IMR-90 (cell line): ENCODE measurements around the gene BOD1L1. TPM values are rescaled to one million over a fixed set of nuclear protein-coding genes. Genes with fewer than 3 reads are reported as not detected.
A peak's percentile ranks its signal among the peaks of the same experiment; 100 is the strongest.

Source experiments
- ATAC-seq: fragments of 200-7000 bp; cut with Tn5 transposase; 2 replicates; pipeline ENCODE4 v1.9.1; 2020; ENCODE audit warnings: low read depth, mild to moderate bottlenecking, moderate library complexity
- BruUV-seq: library from RNA; stranded (reverse); fragments of 400-500 nt; replicated peaks from 2 replicates; lab custom pipeline; 2021; lab: Mats Ljungman, UMichigan
- CTCF ChIA-PET: fragments of 300-600 bp; formaldehyde crosslinking; extraction: SDS; loops from one replicate; lab custom pipeline; 2021; ENCODE audit warnings: antibody characterized with exemption; lab: Yijun Ruan, JAX
- POLR2A ChIA-PET: fragments of 300-600 bp; sonication (Branson Sonifier 250); formaldehyde crosslinking; loops from one replicate; lab custom pipeline; 2022; ENCODE audit warnings: antibody characterized with exemption; ENCODE audit not compliant: unreplicated experiment; lab: Charles Lee
- DNase-seq: peaks from one replicate; pipeline ENCODE4 v3.0.0; 2013
- H2AFZ ChIP-seq: replicated peaks from 2 replicates; pipeline ENCODE3; 2013; ENCODE audit warnings: low read length, mild to moderate bottlenecking; ENCODE audit not compliant: poor library complexity
- H2AK5ac ChIP-seq: 2 replicates; pipeline ENCODE4 v1.6.1; 2013; ENCODE audit warnings: low read depth, low read length, inconsistent platforms
- H2AK9ac ChIP-seq: replicated peaks from 2 replicates; pipeline ENCODE3; 2013; ENCODE audit warnings: mild to moderate bottlenecking, low read depth, low read length, moderate library complexity; ENCODE audit not compliant: poor library complexity
- H2BK120ac ChIP-seq: 2 replicates; pipeline ENCODE4 v1.6.1; 2013; ENCODE audit warnings: low read depth, low read length, inconsistent platforms
- H2BK15ac ChIP-seq: 3 replicates; pipeline ENCODE4 v1.6.1; 2013; ENCODE audit warnings: low read depth, low read length, inconsistent platforms
- H2BK20ac ChIP-seq: 2 replicates; pipeline ENCODE4 v1.6.1; 2013; ENCODE audit warnings: low read depth, mild to moderate bottlenecking, inconsistent platforms, low read length, moderate library complexity
- H2BK5ac ChIP-seq: 2 replicates; pipeline ENCODE4 v1.6.1; 2013; ENCODE audit warnings: mild to moderate bottlenecking, low read depth, low read length, inconsistent platforms; ENCODE audit not compliant: poor library complexity, severe bottlenecking
- H3K14ac ChIP-seq: replicated peaks from 2 replicates; pipeline ENCODE4 v1.6.1; 2013; ENCODE audit warnings: low read depth, low read length, inconsistent platforms
- H3K18ac ChIP-seq: 2 replicates; pipeline ENCODE4 v1.6.1; 2013; ENCODE audit warnings: low read depth, low read length, control low read depth
- H3K23ac ChIP-seq: 2 replicates; pipeline ENCODE4 v1.6.1; 2013; ENCODE audit warnings: low read depth, low read length, inconsistent platforms
- H3K27ac ChIP-seq: 2 replicates; pipeline ENCODE4 v1.5.1; 2013; ENCODE audit warnings: mild to moderate bottlenecking, control low read depth, low read length; ENCODE audit not compliant: insufficient read depth
- H3K27me3 ChIP-seq: 2 replicates; pipeline ENCODE4 v1.6.1; 2013; ENCODE audit warnings: low read length; ENCODE audit not compliant: control insufficient read depth, insufficient read depth
- H3K36me3 ChIP-seq: 2 replicates; pipeline ENCODE4 v1.6.1; 2013; ENCODE audit warnings: low read length, mixed read lengths; ENCODE audit not compliant: control insufficient read depth, insufficient read depth
- H3K4ac ChIP-seq: 2 replicates; pipeline ENCODE4 v1.6.1; 2013; ENCODE audit warnings: low read depth, low read length, inconsistent platforms
- H3K4me1 ChIP-seq: 2 replicates; pipeline ENCODE4 v1.6.1; 2013; ENCODE audit warnings: low read length, mixed read lengths; ENCODE audit not compliant: control insufficient read depth, insufficient read depth
- H3K4me2 ChIP-seq: 2 replicates; pipeline ENCODE4 v1.6.1; 2013; ENCODE audit warnings: low read depth, mild to moderate bottlenecking, control low read depth, low read length, moderate library complexity
- H3K4me3 ChIP-seq: 2 replicates; pipeline ENCODE4 v1.5.1; 2013; ENCODE audit warnings: low read depth, mild to moderate bottlenecking, control low read depth, low read length, moderate library complexity; ENCODE audit not compliant: insufficient read depth
- H3K56ac ChIP-seq: 2 replicates; pipeline ENCODE4 v1.6.1; 2013; ENCODE audit warnings: low read length, inconsistent platforms; ENCODE audit not compliant: insufficient read depth; ENCODE audit errors: extremely low read depth
- H3K79me1 ChIP-seq, 2 experiments: 2 replicates each; pipeline ENCODE4 v1.6.1; 2013; ENCODE audit warnings: low read length in 2 of 2, inconsistent platforms in 1 of 2, low read depth in 1 of 2
- H3K9ac ChIP-seq: 2 replicates; pipeline ENCODE4 v1.6.1; 2013; ENCODE audit warnings: low read depth, low read length, control low read depth
- H3K9me1 ChIP-seq: 2 replicates; pipeline ENCODE4 v1.6.1; 2013; ENCODE audit warnings: low read length, inconsistent platforms; ENCODE audit not compliant: insufficient read depth
- H3K9me3 ChIP-seq: 2 replicates; pipeline ENCODE4 v1.6.1; 2013; ENCODE audit warnings: low read length; ENCODE audit not compliant: control insufficient read depth, insufficient read depth
- H4K20me1 ChIP-seq: 2 replicates; pipeline ENCODE4 v1.6.1; 2013; ENCODE audit warnings: low read length, inconsistent platforms; ENCODE audit not compliant: insufficient read depth
- H4K5ac ChIP-seq: 2 replicates; pipeline ENCODE4 v1.6.1; 2013; ENCODE audit warnings: mild to moderate bottlenecking, low read depth, low read length, control low read depth
- H4K8ac ChIP-seq, 2 experiments: 2 replicates each; pipeline ENCODE4 v1.6.1; 2013; ENCODE audit warnings: low read depth in 2 of 2, low read length in 2 of 2, control low read depth in 1 of 2, inconsistent platforms in 1 of 2
- H4K91ac ChIP-seq: 2 replicates; pipeline ENCODE4 v1.6.1; 2013; ENCODE audit warnings: low read depth, low read length, inconsistent platforms; ENCODE audit not compliant: insufficient read depth
- MAFK ChIP-seq: IDR thresholded peaks from 2 replicates; pipeline ENCODE4 v1.6.1; 2012; ENCODE audit warnings: low read depth, low read length, improper control_type of control experiment
- POLR2A ChIP-seq: IDR thresholded peaks from 2 replicates; pipeline ENCODE4 v1.6.1; 2012; ENCODE audit warnings: mild to moderate bottlenecking, low read depth, low read length
- WGBS, 2 experiments: methylation state at CpG; one replicate each; pipeline versions ENCODE4 v1.1.5 to v1.1.7; 2013; ENCODE audit warnings: missing lambda C conversion rate in 2 of 2; ENCODE audit not compliant: insufficient read length in 1 of 2; ENCODE audit errors: extremely low coverage in 2 of 2; 5-methylcytosine and 5-hydroxymethylcytosine counted together
- dilution Hi-C: fragments of 300-500 bp; cut with HindIII; formaldehyde crosslinking; loops from one replicate; pipeline ENCODE4 v1.14.3; 2018; ENCODE audit warnings: low sequenced_read_pairs; ENCODE audit not compliant: unreplicated experiment
- in situ Hi-C: fragments of 300-500 bp; cut with MboI; formaldehyde crosslinking; loops from 3 replicates; pipeline ENCODE4 v1.14.3; 2019; ENCODE audit warnings: low sequenced_read_pairs, inconsistent platforms, mixed read lengths
- intact Hi-C: fragments of 100-400 bp; cut with micrococcal nuclease; formaldehyde crosslinking; loops from 2 replicates; pipeline ENCODE4 v1.10.0; 2022
- polyA plus RNA-seq, 3 experiments: library from polyadenylated mRNA; depleted of rRNA; stranded (reverse); fragments of >200 nt; gene quantifications; 2 replicates each; pipeline ENCODE4 v1.2.3, GENCODE V29; 2012; ENCODE audit warnings: low replicate concordance in 1 of 3
- total RNA-seq: library from RNA; depleted of rRNA; stranded (reverse); fragments of >200 nt; gene quantifications from 2 replicates; pipeline ENCODE4 v1.2.3, GENCODE V29; 2012

The BOD1L1 gene
- total and polyA plus RNA-seq, 2 of the 4 experiments (the other 2 are of a cell fraction) = 13.5 to 26.9 TPM

- Histone ChIP-seq H3K4ac (0 out of 2 replicates have a peak overlapping the region, but pooled peaks have one; percentile 24), H4K8ac (no peak overlapping the region), H3K18ac (no peak overlapping the region), H2AK5ac (no peak overlapping the region), H4K5ac (no peak overlapping the region), H4K20me1 (no peaks in the 10 kb centered on the region), H2BK20ac (no peak overlapping the region), H3K4me3 (no peak overlapping the region), H2AK9ac (no peak overlapping the region), H3K27me3 (no peaks in the 10 kb centered on the region), H3K9me3 (no peaks in the 10 kb centered on the region), H3K79me1 (no peaks in the 10 kb centered on the region), H3K56ac (no peak overlapping the region), H2BK5ac (no peak overlapping the region), H2BK120ac (peak overlapping the region; percentile 26; the same call in 1 of the 2 replicates), H3K14ac (no peak overlapping the region), H3K36me3 (no peaks in the 10 kb centered on the region), H3K27ac (no peak overlapping the region), H3K23ac (no peak overlapping the region), H3K4me2 (no peak overlapping the region), H3K4me1 (peaks cover 2% of the 10 kb centered on the region; the same call in 1 of the 2 replicates), H3K9ac (no peak overlapping the region), H2AFZ (peak overlapping the region; percentile 34), H4K91ac (no peak overlapping the region), H3K9me1 (0 out of 2 replicates have a peak, but pooled peaks cover 2% of the 10 kb centered on the region), H2BK15ac (peak overlapping the region; percentile 49; the same call in 1 of the 3 replicates)
- no peak for ATAC-seq
- intact Hi-C loops (loop anchor here (5.0 to 10.0 kb wide), 8 partner anchors 233 to 1195 kb away; no protein-coding TSS in a partner anchor), dilution Hi-C loops (no loop called here), in situ Hi-C loops (loop anchor here (10.0 to 25.0 kb wide), 3 partner anchors 253 to 1505 kb away; partner anchors contain the start of gene CPEB2)
- DNase-seq = no peak
- WGBS, 2 experiments = no CpG with 5 or more reads among the region's 6 CpGs
- no TSS peak for BruUV-seq
- CTCF ChIA-PET = no interaction called here
- TF ChIP-seq MAFK (peak; percentile 21; the same call in 1 of the 2 replicates), POLR2A (no peak)
- POLR2A ChIA-PET = no interaction called here
Measured at GRCh38 chr4:13659341-13660070, 32.0 kb upstream of the BOD1L1 start.
